CD4-positive, alpha-beta memory T cell (primary cell): ENCODE results near the gene NES. TPM values are rescaled to one million over a fixed set of nuclear protein-coding genes. Genes with fewer than 3 reads are reported as not detected.
A peak's percentile ranks its signal among the peaks of the same experiment; 100 is the strongest.

Experiments
- CTCF ChIA-PET: fragments of 350-600 bp; sonication (Branson Sonifier 250); formaldehyde crosslinking; loops from one replicate; lab custom pipeline; 2021; ENCODE audit warnings: inconsistent platforms; ENCODE audit not compliant: partially characterized antibody; lab: Charles Lee
- POLR2A ChIA-PET: fragments of 350-600 bp; sonication (Branson Sonifier 250); formaldehyde crosslinking; loops from one replicate; lab custom pipeline; 2021; ENCODE audit not compliant: partially characterized antibody; lab: Charles Lee
- DNase-seq, 5 donors: peaks; one replicate each; pipeline versions ENCODE4 v3.0.0 to v3.0.0-alpha.2; 2020 to 2022; ENCODE audit warnings: mixed read lengths in 1 of 5
- H3K27ac ChIP-seq: one replicate; pipeline ENCODE4 v1.7.0; 2013; ENCODE audit warnings: low read depth, low read length
- H3K27me3 ChIP-seq: 2 replicates; pipeline ENCODE4 v1.7.0; 2013; ENCODE audit warnings: mild to moderate bottlenecking, low read length, moderate library complexity; ENCODE audit not compliant: insufficient read depth
- H3K36me3 ChIP-seq: 2 replicates; pipeline ENCODE4 v1.7.0; 2013; ENCODE audit warnings: mild to moderate bottlenecking, low read length, moderate library complexity; ENCODE audit not compliant: insufficient read depth
- H3K4me1 ChIP-seq: 2 replicates; pipeline ENCODE4 v1.7.0; 2013; ENCODE audit warnings: mild to moderate bottlenecking, low read length, moderate library complexity; ENCODE audit not compliant: insufficient read depth
- H3K4me3 ChIP-seq, 2 donors: one replicate each; pipeline ENCODE4 v1.7.0; 2013; ENCODE audit warnings: low read length in 2 of 2, mild to moderate bottlenecking in 1 of 2
- H3K9me3 ChIP-seq, 2 donors: one replicate each; pipeline ENCODE4 v1.7.0; 2013; ENCODE audit warnings: low read length in 2 of 2, control low read depth in 1 of 2; ENCODE audit not compliant: control insufficient read depth in 1 of 2
- H3K27ac Mint-ChIP-seq, 7 donors: one replicate each; pipeline ENCODE4 v1.8.0; 2020 to 2021; ENCODE audit warnings: mixed read lengths in 7 of 7, mild to moderate bottlenecking in 6 of 7, inconsistent platforms in 3 of 7, moderate library complexity in 3 of 7
- H3K27me3 Mint-ChIP-seq, 2 donors: one replicate each; pipeline ENCODE4 v1.8.0; 2020 to 2021; ENCODE audit warnings: mixed read lengths in 2 of 2
- H3K36me3 Mint-ChIP-seq, 2 donors: one replicate each; pipeline ENCODE4 v1.8.0; 2020 to 2021; ENCODE audit warnings: mixed read lengths in 2 of 2, inconsistent platforms in 1 of 2, mild to moderate bottlenecking in 1 of 2
- H3K4me1 Mint-ChIP-seq, 4 donors: one replicate each; pipeline ENCODE4 v1.8.0; 2020 to 2021; ENCODE audit warnings: mixed read lengths in 4 of 4, mild to moderate bottlenecking in 1 of 4
- H3K4me3 Mint-ChIP-seq, 8 donors: one replicate each; pipeline ENCODE4 v1.8.0; 2020 to 2021; ENCODE audit warnings: mixed read lengths in 8 of 8, mild to moderate bottlenecking in 7 of 8, moderate library complexity in 6 of 8, inconsistent platforms in 3 of 8
- H3K9me3 Mint-ChIP-seq, 8 donors: one replicate each; pipeline ENCODE4 v1.8.0; 2020 to 2021; ENCODE audit warnings: mixed read lengths in 8 of 8, mild to moderate bottlenecking in 5 of 8, inconsistent platforms in 3 of 8, moderate library complexity in 1 of 8
- intact Hi-C: fragments of 100-400 bp; cut with micrococcal nuclease; formaldehyde crosslinking; loops from one replicate; pipeline ENCODE4 v1.15.1; 2023
- polyA plus RNA-seq, 2 donors: library from polyadenylated mRNA; unstranded; fragments of 300-500 nt; fragmentation: Illumina TruSeq; gene quantifications; one replicate each; pipeline ENCODE4 v1.2.3, GENCODE V29; 2021
- total RNA-seq, 2 experiments: library from RNA; stranded (reverse); gene quantifications; one replicate each; pipeline ENCODE4 v1.2.3, GENCODE V29; 2021

The NES gene
- total and polyA plus RNA-seq, 4 experiments from 2014 or later, result not detected

GRCh38 chr1:156644146-156644545 lies 33.1 kb downstream of the NES start:
- Mint-ChIP-seq H3K4me1 (peaks cover 12 to 35% (median 22%) of the 10 kb centered on the region in 4 donors), H3K9me3 (peaks cover 0 to 3% (median 0%) of the 10 kb centered on the region in 8 donors), H3K36me3 (no peaks in the 10 kb centered on the region), H3K27ac (peak overlapping the region in 1 of 7 donors; percentile 15), H3K4me3 (no peak overlapping the region), H3K27me3 (peaks cover 69 to 74% of the 10 kb centered on the region in 2 donors)
- Histone ChIP-seq H3K4me3 (no peak overlapping the region), H3K27me3 (peaks cover 51% of the 10 kb centered on the region), H3K9me3 (no peaks in the 10 kb centered on the region), H3K36me3 (no peaks in the 10 kb centered on the region), H3K4me1 (peaks cover 32% of the 10 kb centered on the region), H3K27ac (no peak overlapping the region)
- CTCF ChIA-PET, result interaction anchor here (1.3 to 3.3 kb wide), 3 partner anchors 11 to 18 kb away, joined by 4 to 23 read pairs (median 7); no protein-coding TSS in a partner anchor
- intact Hi-C loops, result no loop called here
- POLR2A ChIA-PET, result no interaction called here
- DNase-seq, result no peak

- peaks cover 0 to 3% (median 0%) of the 10 kb centered on the region in 8 donors for H3K9me3 Mint-ChIP-seq
- no peak overlapping the region for H3K4me3 ChIP-seq
- H3K4me3 Mint-ChIP-seq, result peak overlapping the region in 4 of 8 donors; percentile 3 to 42 (median 15)
- H3K9me3 ChIP-seq, result no peaks in the 10 kb centered on the region
- intact Hi-C loops, result no loop called here
- DNase-seq, result peak in 3 of 5 donors; percentile 30 to 58 (median 49)
- ChIA-PET POLR2A (no interaction called here), CTCF (interaction anchor here (1.7 to 3.3 kb wide), 2 partner anchors 13 to 18 kb away, joined by 7 to 23 read pairs; no protein-coding TSS in a partner anchor)
- H3K36me3 ChIP-seq, result no peaks in the 10 kb centered on the region
- peaks cover 12 to 35% (median 22%) of the 10 kb centered on the region in 4 donors for H3K4me1 Mint-ChIP-seq
- H3K36me3 Mint-ChIP-seq, result no peaks in the 10 kb centered on the region
- peaks cover 52% of the 10 kb centered on the region for H3K27me3 ChIP-seq
- H3K27ac Mint-ChIP-seq, result peak overlapping the region in 2 of 7 donors; percentile 15 to 65
- peaks cover 32% of the 10 kb centered on the region for H3K4me1 ChIP-seq
- H3K27me3 Mint-ChIP-seq, result peaks cover 66 to 74% of the 10 kb centered on the region in 2 donors
- H3K27ac ChIP-seq, result no peak overlapping the region
Observed at GRCh38 chr1:156643778-156644092, 33.5 kb downstream of the NES start.

- POLR2A ChIA-PET, result no interaction called here
- CTCF ChIA-PET, result interaction anchor here (0.7 to 3.3 kb wide), 5 partner anchors 8 to 17 kb away, joined by 3 to 23 read pairs (median 4); no protein-coding TSS in a partner anchor
- Mint-ChIP-seq H3K27ac (peak overlapping the region in 4 of 7 donors; percentile 12 to 65 (median 23)), H3K36me3 (no peaks in the 10 kb centered on the region), H3K9me3 (peaks cover 0 to 3% (median 0%) of the 10 kb centered on the region in 8 donors), H3K4me1 (peaks cover 12 to 35% (median 22%) of the 10 kb centered on the region in 4 donors), H3K4me3 (peak overlapping the region in 6 of 8 donors; percentile 42 to 76 (median 56)), H3K27me3 (peaks cover 61 to 76% of the 10 kb centered on the region in 2 donors)
- no peaks in the 10 kb centered on the region for H3K9me3 ChIP-seq
- no peaks in the 10 kb centered on the region for H3K36me3 ChIP-seq
- intact Hi-C loops, result no loop called here
- H3K27me3 ChIP-seq, result peaks cover 57% of the 10 kb centered on the region
- DNase-seq, result no peak
- H3K27ac ChIP-seq, result no peak overlapping the region
- peaks cover 32% of the 10 kb centered on the region for H3K4me1 ChIP-seq
- no peak overlapping the region for H3K4me3 ChIP-seq
Observed at GRCh38 chr1:156643049-156643777, 34.0 kb downstream of the NES start.

GRCh38 chr1:156642265-156643048 lies 34.8 kb downstream of the NES start:
- CTCF ChIA-PET, result interaction anchor here (0.7 to 2.0 kb wide), 6 partner anchors 9 to 48 kb away, joined by 3 to 7 read pairs (median 5); no protein-coding TSS in a partner anchor
- Mint-ChIP-seq H3K9me3 (peaks cover 0 to 3% (median 0%) of the 10 kb centered on the region in 8 donors), H3K36me3 (no peaks in the 10 kb centered on the region), H3K27ac (peak overlapping the region in 1 of 7 donors; percentile 12), H3K4me3 (peak overlapping the region; percentile 47 to 76 (median 56)), H3K27me3 (peaks cover 59 to 74% of the 10 kb centered on the region in 2 donors), H3K4me1 (peaks cover 12 to 35% (median 22%) of the 10 kb centered on the region in 4 donors)
- H3K27ac ChIP-seq, result no peak overlapping the region
- peaks cover 62% of the 10 kb centered on the region for H3K27me3 ChIP-seq
- no peak overlapping the region for H3K4me3 ChIP-seq
- peaks cover 32% of the 10 kb centered on the region for H3K4me1 ChIP-seq
- no peaks in the 10 kb centered on the region for H3K36me3 ChIP-seq
- intact Hi-C loops, result no loop called here
- POLR2A ChIA-PET, result no interaction called here
- no peak for DNase-seq
- H3K9me3 ChIP-seq, result no peaks in the 10 kb centered on the region

DNA sequence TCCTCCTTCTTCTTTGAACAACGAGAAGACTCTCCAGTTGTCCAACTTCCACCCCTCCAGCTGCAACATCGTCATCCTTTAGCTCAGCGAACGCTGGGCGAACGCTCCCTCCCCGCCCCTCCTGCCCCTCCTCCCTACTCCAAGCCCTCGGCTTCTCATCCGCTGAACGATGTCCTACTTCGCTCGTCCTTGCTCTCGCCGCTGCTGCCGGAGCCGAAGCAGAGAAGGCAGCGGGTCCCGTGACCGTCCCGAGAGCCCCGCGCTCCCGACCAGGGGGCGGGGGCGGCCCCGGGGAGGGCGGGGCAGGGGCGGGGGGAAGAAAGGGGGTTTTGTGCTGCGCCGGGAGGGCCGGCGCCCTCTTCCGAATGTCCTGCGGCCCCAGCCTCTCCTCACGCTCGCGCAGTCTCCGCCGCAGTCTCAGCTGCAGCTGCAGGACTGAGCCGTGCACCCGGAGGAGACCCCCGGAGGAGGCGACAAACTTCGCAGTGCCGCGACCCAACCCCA lies 35.4 kb downstream of the NES start, which contains the start of gene BCAN:
Gene BCAN, plus strand, starts transcription at position 357 of the 504 bp plus-strand sequence. CDS start 3,938 bp downstream, outside the sequence.
- intact Hi-C loops, result no loop called here
- H3K27ac Mint-ChIP-seq, result peak within 1 kb of the TSS in 3 of 7 donors; percentile 12 to 55 (median 43)
- CTCF ChIA-PET, result interaction anchor here (1.2 to 2.0 kb wide), 3 partner anchors 15 to 48 kb away, joined by 3 to 6 read pairs (median 6); no protein-coding TSS in a partner anchor
- H3K27me3 Mint-ChIP-seq, result peaks cover 58 to 72% of the 10 kb centered on the region in 2 donors
- H3K4me1 Mint-ChIP-seq, result peaks cover 12 to 35% (median 22%) of the 10 kb centered on the region in 4 donors
- H3K36me3 Mint-ChIP-seq, result no peaks in the 10 kb centered on the region
- POLR2A ChIA-PET, result interaction anchor here (0.6 kb wide), 1 partner anchor 1817 kb away, joined by 3 read pairs; no protein-coding TSS in a partner anchor
- no peaks in the 10 kb centered on the region for H3K9me3 ChIP-seq
- no peaks in the 10 kb centered on the region for H3K36me3 ChIP-seq
- no peak within 1 kb of the TSS for H3K27ac ChIP-seq
- H3K27me3 ChIP-seq, result peaks cover 62% of the 10 kb centered on the region
- no peak for DNase-seq
- peak within 1 kb of the TSS; percentile 48 to 82 (median 70) for H3K4me3 Mint-ChIP-seq
- H3K4me3 ChIP-seq, result no peak within 1 kb of the TSS
- H3K9me3 Mint-ChIP-seq, result peaks cover 0 to 3% (median 0%) of the 10 kb centered on the region in 8 donors
- peaks cover 32% of the 10 kb centered on the region for H3K4me1 ChIP-seq

GRCh38 chr1:156640842-156641706 lies 36.1 kb downstream of the NES start:
- H3K36me3 ChIP-seq, result no peaks in the 10 kb centered on the region
- Mint-ChIP-seq H3K4me1 (peaks cover 12 to 35% (median 22%) of the 10 kb centered on the region in 4 donors), H3K27me3 (peaks cover 57 to 74% of the 10 kb centered on the region in 2 donors), H3K27ac (peak overlapping the region in 1 of 7 donors; percentile 55), H3K9me3 (peaks cover 0 to 3% (median 0%) of the 10 kb centered on the region in 8 donors), H3K36me3 (no peaks in the 10 kb centered on the region), H3K4me3 (peak overlapping the region in 7 of 8 donors; percentile 55 to 82 (median 70))
- peaks cover 32% of the 10 kb centered on the region for H3K4me1 ChIP-seq
- H3K9me3 ChIP-seq, result no peaks in the 10 kb centered on the region
- intact Hi-C loops, result no loop called here
- no peak for DNase-seq
- ChIA-PET POLR2A (interaction anchor here (0.6 kb wide), 1 partner anchor 1816 kb away, joined by 3 read pairs; no protein-coding TSS in a partner anchor), CTCF (interaction anchor here (1.2 to 2.0 kb wide), 3 partner anchors 14 to 49 kb away, joined by 3 to 6 read pairs (median 6); no protein-coding TSS in a partner anchor)
- no peak overlapping the region for H3K27ac ChIP-seq
- H3K4me3 ChIP-seq, result no peak overlapping the region
- peaks cover 64% of the 10 kb centered on the region for H3K27me3 ChIP-seq
